ENCODE measurements around the gene C9orf50. TPM values are rescaled to one million over a fixed set of nuclear protein-coding genes. Genes with fewer than 3 reads are reported as not detected.

Gene C9orf50
- total RNA-seq, 1 donor from 2014 or later: not detected

- Mint-ChIP-seq H3K9me3 (ENCODE audit: unreplicated experiment) (no peaks in the 10 kb centered on the region), H3K4me1 (ENCODE audit: unreplicated experiment) (peaks cover 11% of the 10 kb centered on the region), H3K27me3 (ENCODE audit: unreplicated experiment) (no peaks in the 10 kb centered on the region), H3K27ac (ENCODE audit: unreplicated experiment) (no peak overlapping the region), H3K4me3 (ENCODE audit: unreplicated experiment) (no peak overlapping the region), H3K36me3 (ENCODE audit: unreplicated experiment) (no peaks in the 10 kb centered on the region)
- DNase-seq (ENCODE audit: extremely low spot score, unreplicated experiment): no peak
- no peak for TF ChIP-seq CTCF (IDR thresholded peaks at IDR 0.05)
Observed at GRCh38 chr9:129580211-129580915, 40.5 kb downstream of the C9orf50 start.

- Mint-ChIP-seq H3K27ac (ENCODE audit: unreplicated experiment) (no peak overlapping the region), H3K36me3 (ENCODE audit: unreplicated experiment) (no peaks in the 10 kb centered on the region), H3K9me3 (ENCODE audit: unreplicated experiment) (no peaks in the 10 kb centered on the region), H3K4me3 (ENCODE audit: unreplicated experiment) (no peak overlapping the region), H3K27me3 (ENCODE audit: unreplicated experiment) (no peaks in the 10 kb centered on the region), H3K4me1 (ENCODE audit: unreplicated experiment) (peaks cover 8% of the 10 kb centered on the region)
- no peak for TF ChIP-seq CTCF (IDR thresholded peaks at IDR 0.05)
- no peak for DNase-seq (ENCODE audit: extremely low spot score, unreplicated experiment)
Observed at GRCh38 chr9:129579294-129579693, 41.6 kb downstream of the C9orf50 start.

- no peak overlapping the region for H3K27ac Mint-ChIP-seq (ENCODE audit: unreplicated experiment)
- H3K36me3 Mint-ChIP-seq (ENCODE audit: unreplicated experiment): no peaks in the 10 kb centered on the region
- no peak overlapping the region for H3K4me3 Mint-ChIP-seq (ENCODE audit: unreplicated experiment)
- H3K27me3 Mint-ChIP-seq (ENCODE audit: unreplicated experiment): no peaks in the 10 kb centered on the region
- peaks cover 6% of the 10 kb centered on the region for H3K9me3 Mint-ChIP-seq (ENCODE audit: unreplicated experiment)
- H3K4me1 Mint-ChIP-seq (ENCODE audit: unreplicated experiment): peaks cover 9% of the 10 kb centered on the region
- DNase-seq (ENCODE audit: extremely low spot score, unreplicated experiment): no peak
- no peak for TF ChIP-seq CTCF (IDR thresholded peaks at IDR 0.05)
Observed at GRCh38 chr9:129576546-129577543, 44.1 kb downstream of the C9orf50 start.

- Mint-ChIP-seq H3K27me3 (ENCODE audit: unreplicated experiment) (no peaks in the 10 kb centered on the region), H3K4me3 (ENCODE audit: unreplicated experiment) (no peak overlapping the region), H3K9me3 (ENCODE audit: unreplicated experiment) (peaks cover 6% of the 10 kb centered on the region), H3K36me3 (ENCODE audit: unreplicated experiment) (no peaks in the 10 kb centered on the region), H3K27ac (ENCODE audit: unreplicated experiment) (no peak overlapping the region), H3K4me1 (ENCODE audit: unreplicated experiment) (peaks cover 13% of the 10 kb centered on the region)
- no peak for DNase-seq (ENCODE audit: extremely low spot score, unreplicated experiment)
- no peak for TF ChIP-seq CTCF (IDR thresholded peaks at IDR 0.05)
Observed at GRCh38 chr9:129575818-129576217, 45.1 kb downstream of the C9orf50 start.
